Gastroesophageal sphincter (tissue), 3 donors: ENCODE results near the gene LMNTD1.

Source experiments
- EP300 ChIP-seq: sonication (generic); formaldehyde crosslinking; IDR thresholded peaks from one replicate; pipeline ENCODE4 v1.6.1; 2017; ENCODE audit warnings: antibody characterized with exemption, mild to moderate bottlenecking
- POLR2A ChIP-seq, 2 donors: fragments of 450-650 bp; IDR thresholded peaks; one replicate each; pipeline ENCODE4 v1.6.1; 2017; ENCODE audit warnings: antibody characterized with exemption in 2 of 2, mild to moderate bottlenecking in 2 of 2, moderate library complexity in 1 of 2
- POLR2AphosphoS5 ChIP-seq: sonication (generic); formaldehyde crosslinking; IDR thresholded peaks from one replicate; pipeline ENCODE4 v1.6.1; 2017; ENCODE audit warnings: antibody characterized with exemption
- TF ChIP-seq, protein P1 (sequence below), 4 experiments: fragments of 200-600 bp in 2 of 4; fragments of 450-650 bp in 2 of 4; sonication (generic) in 1 of 4; IDR thresholded peaks; one replicate each; pipeline ENCODE4 v1.5.1; 2017 to 2019; ENCODE audit warnings: antibody characterized with exemption in 4 of 4, mild to moderate bottlenecking in 2 of 4, moderate library complexity in 2 of 4

DNA sequence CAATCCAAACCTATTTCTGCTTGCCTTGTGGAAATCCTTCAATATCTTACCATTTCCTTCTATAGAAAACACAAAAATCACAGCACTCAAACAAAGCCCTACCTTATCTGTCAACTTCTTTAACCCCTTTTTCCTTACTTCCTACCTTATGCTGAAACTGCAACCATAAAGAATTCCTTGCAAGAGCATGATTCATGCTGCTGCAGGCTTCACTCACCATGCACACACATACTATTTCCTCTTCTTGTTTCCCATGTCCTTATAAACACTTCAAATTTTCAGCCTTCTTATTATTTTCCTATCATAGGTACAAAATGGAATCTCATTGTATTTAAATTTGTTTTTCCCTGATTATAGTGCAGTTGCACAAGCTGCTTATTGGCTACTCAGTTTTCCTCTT is 23.3 kb downstream of the LMNTD1 start:
- TF ChIP-seq, protein P1, sequence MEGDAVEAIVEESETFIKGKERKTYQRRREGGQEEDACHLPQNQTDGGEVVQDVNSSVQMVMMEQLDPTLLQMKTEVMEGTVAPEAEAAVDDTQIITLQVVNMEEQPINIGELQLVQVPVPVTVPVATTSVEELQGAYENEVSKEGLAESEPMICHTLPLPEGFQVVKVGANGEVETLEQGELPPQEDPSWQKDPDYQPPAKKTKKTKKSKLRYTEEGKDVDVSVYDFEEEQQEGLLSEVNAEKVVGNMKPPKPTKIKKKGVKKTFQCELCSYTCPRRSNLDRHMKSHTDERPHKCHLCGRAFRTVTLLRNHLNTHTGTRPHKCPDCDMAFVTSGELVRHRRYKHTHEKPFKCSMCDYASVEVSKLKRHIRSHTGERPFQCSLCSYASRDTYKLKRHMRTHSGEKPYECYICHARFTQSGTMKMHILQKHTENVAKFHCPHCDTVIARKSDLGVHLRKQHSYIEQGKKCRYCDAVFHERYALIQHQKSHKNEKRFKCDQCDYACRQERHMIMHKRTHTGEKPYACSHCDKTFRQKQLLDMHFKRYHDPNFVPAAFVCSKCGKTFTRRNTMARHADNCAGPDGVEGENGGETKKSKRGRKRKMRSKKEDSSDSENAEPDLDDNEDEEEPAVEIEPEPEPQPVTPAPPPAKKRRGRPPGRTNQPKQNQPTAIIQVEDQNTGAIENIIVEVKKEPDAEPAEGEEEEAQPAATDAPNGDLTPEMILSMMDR (IDR thresholded peaks at IDR 0.05) = no peak
- TF ChIP-seq POLR2A (IDR thresholded peaks at IDR 0.05) = no peak
- TF ChIP-seq EP300 = no peak
- TF ChIP-seq POLR2AphosphoS5 = no peak
